ENCODE data around the gene TBC1D9. TPM values are rescaled to one million over a fixed set of nuclear protein-coding genes. Genes with fewer than 3 reads are reported as not detected.
A peak's percentile ranks its signal among the peaks of the same experiment; 100 is the strongest.

Gene TBC1D9
- total and polyA plus RNA-seq, 5 donors from 2014 or later: 0.03 to 0.30 (median 0.20) TPM; not detected in 2

DNA sequence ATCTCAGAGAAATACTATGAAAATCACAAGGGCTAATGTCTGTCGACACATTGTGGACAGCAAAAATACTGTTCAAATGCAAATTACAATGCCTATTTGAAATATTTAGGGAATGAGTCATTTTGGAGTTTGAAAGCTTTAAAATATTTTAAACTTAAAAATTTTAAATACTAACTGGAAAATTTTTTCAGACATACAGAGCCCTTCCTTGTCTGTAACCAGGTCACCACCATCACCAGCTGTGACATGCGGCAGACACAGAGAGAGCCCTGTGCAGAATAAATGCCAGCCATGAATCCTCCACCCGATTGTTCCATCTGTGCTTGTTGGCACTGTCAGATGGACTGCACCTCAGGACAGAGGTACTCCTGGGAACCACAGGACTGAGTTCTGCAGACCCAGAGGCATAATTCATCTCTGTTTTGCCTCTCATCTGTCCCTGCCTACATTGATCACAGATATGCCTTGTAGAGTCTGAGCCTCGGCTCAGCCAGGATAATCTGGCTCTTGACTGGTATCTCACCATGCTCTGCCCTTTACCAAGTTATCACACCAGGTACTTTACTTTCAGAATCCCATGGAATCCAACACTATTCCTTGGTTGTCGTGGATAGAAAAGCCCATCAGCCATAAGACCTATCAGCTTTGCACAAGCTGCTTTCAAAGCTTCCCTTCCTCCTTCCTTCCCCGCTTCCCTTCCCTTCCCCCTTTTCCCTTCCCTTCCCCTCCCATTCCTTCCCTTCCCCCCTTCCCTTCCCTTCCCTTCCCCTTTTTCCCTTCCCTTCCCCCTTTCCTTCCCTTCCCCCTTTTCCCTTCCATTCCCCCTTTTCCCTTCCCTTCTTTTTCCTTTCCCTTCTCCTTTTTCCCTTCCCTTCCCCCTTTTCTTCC, 67.2 kb downstream of the TBC1D9 start:
- no peaks in the 10 kb centered on the region for H3K27me3 ChIP-seq (ENCODE audit: control insufficient read depth, insufficient read depth, low read length)
- H3K36me3 ChIP-seq (ENCODE audit: control insufficient read depth, insufficient read depth, low read length): no peaks in the 10 kb centered on the region
- Mint-ChIP-seq H3K4me1 (no peaks in the 10 kb centered on the region), H3K9me3 (no peaks in the 10 kb centered on the region), H3K27me3 (peaks cover 13% of the 10 kb centered on the region), H3K4me3 (no peak overlapping the region), H3K27ac (peak overlapping the region in 1 of 3 donors; percentile 69), H3K36me3 (no peaks in the 10 kb centered on the region)
- H3K4me1 ChIP-seq (ENCODE audit: control insufficient read depth, insufficient read depth, low read length, poor library complexity, severe bottlenecking): no peaks in the 10 kb centered on the region
- ATAC-seq (ENCODE audit: low read depth in 2 of 2): no peak
- DNase-seq: no peak
- H3K9me3 ChIP-seq (ENCODE audit: control insufficient read depth in 2 of 2, low read length in 2 of 2): no peaks in the 10 kb centered on the region
- H3K27ac ChIP-seq (ENCODE audit: insufficient read depth, low read length, poor library complexity, severe bottlenecking): no peak overlapping the region
- H3K4me3 ChIP-seq (ENCODE audit: low read depth, low read length): no peak overlapping the region

DNA sequence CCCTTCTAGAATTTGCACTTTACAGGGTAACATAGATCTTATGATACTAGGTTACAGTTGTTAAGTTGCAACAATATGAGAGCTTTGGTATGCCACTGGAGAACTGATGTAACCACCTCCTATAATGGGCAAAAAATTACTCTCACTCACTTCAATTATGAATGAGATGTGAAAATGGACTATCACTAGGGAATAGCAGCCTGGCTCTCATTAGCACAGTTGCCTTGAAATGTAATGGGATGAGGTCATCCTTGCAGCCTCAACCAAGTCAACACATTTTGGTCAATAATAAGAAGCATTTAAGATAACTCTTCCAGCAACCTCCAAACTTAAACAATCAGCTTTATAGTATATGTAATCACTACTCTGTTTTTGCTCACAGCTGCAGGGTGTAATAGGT, 69.4 kb downstream of the TBC1D9 start:
- H3K36me3 ChIP-seq (ENCODE audit: control insufficient read depth, insufficient read depth, low read length): no peaks in the 10 kb centered on the region
- no peaks in the 10 kb centered on the region for H3K36me3 Mint-ChIP-seq
- H3K27ac Mint-ChIP-seq: no peak overlapping the region
- H3K9me3 Mint-ChIP-seq: no peaks in the 10 kb centered on the region
- H3K4me1 Mint-ChIP-seq: no peaks in the 10 kb centered on the region
- H3K27me3 Mint-ChIP-seq: peaks cover 11% of the 10 kb centered on the region
- H3K4me3 ChIP-seq (ENCODE audit: low read depth, low read length): no peak overlapping the region
- H3K4me1 ChIP-seq (ENCODE audit: control insufficient read depth, insufficient read depth, low read length, poor library complexity, severe bottlenecking): no peaks in the 10 kb centered on the region
- no peaks in the 10 kb centered on the region for H3K27me3 ChIP-seq (ENCODE audit: control insufficient read depth, insufficient read depth, low read length)
- DNase-seq (no peak), ATAC-seq (ENCODE audit: low read depth in 2 of 2) (no peak)
- no peak overlapping the region for H3K27ac ChIP-seq (ENCODE audit: insufficient read depth, low read length, poor library complexity, severe bottlenecking)
- no peaks in the 10 kb centered on the region for H3K9me3 ChIP-seq (ENCODE audit: control insufficient read depth in 2 of 2, low read length in 2 of 2)
- H3K4me3 Mint-ChIP-seq: no peak overlapping the region

- Mint-ChIP-seq H3K36me3 (no peaks in the 10 kb centered on the region), H3K4me3 (no peak overlapping the region), H3K4me1 (no peaks in the 10 kb centered on the region), H3K27me3 (peaks cover 18% of the 10 kb centered on the region), H3K9me3 (peaks cover 0 to 1% (median 0%) of the 10 kb centered on the region in 7 donors), H3K27ac (no peak overlapping the region)
- no peaks in the 10 kb centered on the region for H3K36me3 ChIP-seq (ENCODE audit: control insufficient read depth, insufficient read depth, low read length)
- no peak overlapping the region for H3K4me3 ChIP-seq (ENCODE audit: low read depth, low read length)
- no peaks in the 10 kb centered on the region for H3K9me3 ChIP-seq (ENCODE audit: control insufficient read depth in 2 of 2, low read length in 2 of 2)
- ATAC-seq (ENCODE audit: low read depth in 2 of 2) (no peak), DNase-seq (no peak)
- H3K27me3 ChIP-seq (ENCODE audit: control insufficient read depth, insufficient read depth, low read length): peaks cover 4% of the 10 kb centered on the region
- no peak overlapping the region for H3K27ac ChIP-seq (ENCODE audit: insufficient read depth, low read length, poor library complexity, severe bottlenecking)
- no peaks in the 10 kb centered on the region for H3K4me1 ChIP-seq (ENCODE audit: control insufficient read depth, insufficient read depth, low read length, poor library complexity, severe bottlenecking)
These were observed 71.9 kb downstream of the TBC1D9 start for GRCh38 chr4:140684314-140684713.

DNA sequence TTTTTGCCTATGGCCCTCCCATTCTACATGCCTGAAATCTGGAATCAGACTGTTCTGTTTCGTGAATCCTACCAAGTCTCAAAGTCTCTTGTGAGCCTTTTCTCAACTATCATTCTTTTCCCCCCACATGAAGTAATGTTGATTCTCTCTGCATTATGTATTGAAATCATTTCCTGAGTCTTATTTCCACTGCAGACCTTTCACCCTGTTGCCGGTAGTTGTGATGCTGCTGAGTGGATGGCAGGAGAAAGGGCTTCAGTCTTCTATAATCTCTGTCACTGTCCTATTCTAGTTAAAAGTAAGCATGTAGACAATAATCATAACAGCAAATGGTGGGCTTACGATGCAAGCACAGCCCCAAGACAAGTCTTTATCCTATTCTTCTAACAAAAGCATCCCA, 75.0 kb downstream of the TBC1D9 start:
- ATAC-seq (ENCODE audit: low read depth in 2 of 2): no peak

DNA sequence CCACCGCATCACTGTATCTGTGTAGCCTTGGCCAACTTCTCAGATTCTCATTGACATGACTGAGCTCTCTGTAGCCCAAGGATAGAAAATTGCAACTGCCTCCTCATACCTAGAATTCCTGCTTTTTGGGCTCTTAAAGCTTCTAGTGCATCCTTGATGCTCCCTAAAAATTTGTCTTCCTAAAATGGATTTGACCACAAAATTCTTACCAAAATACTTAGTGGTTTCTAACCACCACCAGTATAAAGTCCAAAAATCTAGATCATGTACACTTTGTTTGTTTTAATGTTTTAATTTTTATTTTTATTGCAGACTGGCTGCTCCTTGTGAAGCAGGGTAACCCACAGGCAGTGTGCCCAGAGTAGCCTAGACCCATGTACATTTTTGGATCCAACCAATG, 75.5 kb downstream of the TBC1D9 start:
- no peaks in the 10 kb centered on the region for H3K36me3 ChIP-seq (ENCODE audit: control insufficient read depth, insufficient read depth, low read length)

More for the DNA sequence above, 75.0 kb downstream of the TBC1D9 start:
- Mint-ChIP-seq H3K9me3 (peaks cover 0 to 2% (median 0%) of the 10 kb centered on the region in 7 donors), H3K36me3 (no peaks in the 10 kb centered on the region), H3K4me3 (no peak overlapping the region), H3K27me3 (peaks cover 19% of the 10 kb centered on the region), H3K27ac (no peak overlapping the region), H3K4me1 (no peaks in the 10 kb centered on the region)
- peaks cover 4% of the 10 kb centered on the region for H3K27me3 ChIP-seq (ENCODE audit: control insufficient read depth, insufficient read depth, low read length)
- H3K36me3 ChIP-seq (ENCODE audit: control insufficient read depth, insufficient read depth, low read length): no peaks in the 10 kb centered on the region
- H3K4me3 ChIP-seq (ENCODE audit: low read depth, low read length): no peak overlapping the region
- H3K27ac ChIP-seq (ENCODE audit: insufficient read depth, low read length, poor library complexity, severe bottlenecking): no peak overlapping the region
- H3K4me1 ChIP-seq (ENCODE audit: control insufficient read depth, insufficient read depth, low read length, poor library complexity, severe bottlenecking): no peaks in the 10 kb centered on the region
- no peaks in the 10 kb centered on the region for H3K9me3 ChIP-seq (ENCODE audit: control insufficient read depth in 2 of 2, low read length in 2 of 2)
- no peak for DNase-seq

DNA sequence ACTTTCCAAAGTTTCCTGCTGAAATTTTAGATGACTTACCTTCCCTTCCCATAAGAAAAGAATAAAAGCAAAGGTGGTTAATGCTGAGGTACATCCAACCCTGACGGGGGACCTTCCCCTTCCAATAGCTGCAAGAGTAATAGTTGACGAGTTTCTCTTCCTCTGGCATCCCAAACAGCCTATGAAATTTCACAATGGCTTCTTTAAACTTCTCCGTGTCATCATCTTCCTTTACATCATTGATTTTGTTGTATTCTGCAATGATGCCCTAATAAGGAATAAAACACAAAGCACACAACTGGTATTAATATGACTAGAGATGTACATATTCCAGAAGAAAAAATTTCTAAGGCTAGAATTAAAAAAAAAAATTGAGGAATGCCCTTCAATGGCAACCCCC, 76.6 kb downstream of the TBC1D9 start:
- ATAC-seq (ENCODE audit: low read depth in 2 of 2) (no peak), DNase-seq (no peak)
- Mint-ChIP-seq H3K27me3 (peaks cover 15% of the 10 kb centered on the region), H3K4me1 (no peaks in the 10 kb centered on the region), H3K36me3 (no peaks in the 10 kb centered on the region), H3K27ac (no peak overlapping the region), H3K9me3 (peaks cover 0 to 6% (median 0%) of the 10 kb centered on the region in 7 donors), H3K4me3 (no peak overlapping the region)
- Histone ChIP-seq H3K36me3 (ENCODE audit: control insufficient read depth, insufficient read depth, low read length) (no peaks in the 10 kb centered on the region), H3K4me3 (ENCODE audit: low read depth, low read length) (no peak overlapping the region), H3K27me3 (ENCODE audit: control insufficient read depth, insufficient read depth, low read length) (peaks cover 4% of the 10 kb centered on the region), H3K27ac (ENCODE audit: insufficient read depth, low read length, poor library complexity, severe bottlenecking) (no peak overlapping the region), H3K4me1 (ENCODE audit: control insufficient read depth, insufficient read depth, low read length, poor library complexity, severe bottlenecking) (no peaks in the 10 kb centered on the region), H3K9me3 (ENCODE audit: control insufficient read depth in 2 of 2, low read length in 2 of 2) (no peaks in the 10 kb centered on the region)

More for the DNA sequence above, 75.5 kb downstream of the TBC1D9 start:
- DNase-seq (no peak), ATAC-seq (ENCODE audit: low read depth in 2 of 2) (no peak)
- no peaks in the 10 kb centered on the region for H3K36me3 Mint-ChIP-seq
- Histone ChIP-seq H3K4me3 (ENCODE audit: low read depth, low read length) (no peak overlapping the region), H3K27me3 (ENCODE audit: control insufficient read depth, insufficient read depth, low read length) (peaks cover 4% of the 10 kb centered on the region), H3K4me1 (ENCODE audit: control insufficient read depth, insufficient read depth, low read length, poor library complexity, severe bottlenecking) (no peaks in the 10 kb centered on the region), H3K27ac (ENCODE audit: insufficient read depth, low read length, poor library complexity, severe bottlenecking) (no peak overlapping the region), H3K9me3 (ENCODE audit: control insufficient read depth in 2 of 2, low read length in 2 of 2) (no peaks in the 10 kb centered on the region)
- no peaks in the 10 kb centered on the region for H3K4me1 Mint-ChIP-seq
- no peak overlapping the region for H3K27ac Mint-ChIP-seq
- H3K4me3 Mint-ChIP-seq: no peak overlapping the region
- H3K27me3 Mint-ChIP-seq: peaks cover 21% of the 10 kb centered on the region
- H3K9me3 Mint-ChIP-seq: peaks cover 0 to 6% (median 0%) of the 10 kb centered on the region in 7 donors

- Histone ChIP-seq H3K9me3 (ENCODE audit: control insufficient read depth in 2 of 2, low read length in 2 of 2) (no peaks in the 10 kb centered on the region), H3K27me3 (ENCODE audit: control insufficient read depth, insufficient read depth, low read length) (no peaks in the 10 kb centered on the region), H3K27ac (ENCODE audit: insufficient read depth, low read length, poor library complexity, severe bottlenecking) (no peak overlapping the region), H3K4me3 (ENCODE audit: low read depth, low read length) (no peak overlapping the region), H3K36me3 (ENCODE audit: control insufficient read depth, insufficient read depth, low read length) (no peaks in the 10 kb centered on the region), H3K4me1 (ENCODE audit: control insufficient read depth, insufficient read depth, low read length, poor library complexity, severe bottlenecking) (no peaks in the 10 kb centered on the region)
- Mint-ChIP-seq H3K27ac (no peak overlapping the region), H3K36me3 (no peaks in the 10 kb centered on the region), H3K4me1 (no peaks in the 10 kb centered on the region), H3K27me3 (peaks cover 5% of the 10 kb centered on the region), H3K4me3 (no peak overlapping the region), H3K9me3 (peaks cover 0 to 6% (median 0%) of the 10 kb centered on the region in 7 donors)
- ATAC-seq (ENCODE audit: low read depth in 2 of 2) (no peak), DNase-seq (no peak)
These were observed 80.5 kb downstream of the TBC1D9 start for GRCh38 chr4:140675599-140676231.

Data from CD4-positive, CD25-positive, alpha-beta regulatory T cell (primary cell).